Loucy (cell line): Measurements from ENCODE around the gene TICAM1.

ENCODE experiments used
- H2AFZ ChIP-seq: fragments of 200-600 bp; sonication (generic); 2 replicates; pipeline ENCODE4 v1.6.0; 2016; ENCODE audit warnings: antibody characterized with exemption, mild to moderate bottlenecking, low read length, moderate library complexity
- H3F3A ChIP-seq: fragments of 200-600 bp; 2 replicates; pipeline ENCODE4 v1.6.0; 2016; ENCODE audit warnings: antibody characterized with exemption, low read depth, mild to moderate bottlenecking
- H3K27me3 ChIP-seq: fragments of 200-600 bp; sonication (generic); 2 replicates; pipeline ENCODE4 v1.6.1; 2014; ENCODE audit warnings: low read length, mild to moderate bottlenecking; ENCODE audit not compliant: insufficient read depth, poor library complexity, severe bottlenecking
- H3K36me3 ChIP-seq: fragments of 200-600 bp; sonication (generic); 2 replicates; pipeline ENCODE4 v1.6.1; 2016; ENCODE audit warnings: low read length; ENCODE audit not compliant: insufficient read depth
- H3K4me1 ChIP-seq: fragments of 200-600 bp; sonication (generic); 2 replicates; pipeline ENCODE4 v1.5.1; 2014; ENCODE audit warnings: low read length, mild to moderate bottlenecking; ENCODE audit not compliant: insufficient read depth, poor library complexity, severe bottlenecking
- H3K4me2 ChIP-seq: fragments of 200-600 bp; sonication (generic); 2 replicates; pipeline ENCODE4 v1.6.0; 2014; ENCODE audit warnings: antibody characterized with exemption, low read length, low read depth, mild to moderate bottlenecking; ENCODE audit not compliant: poor library complexity, severe bottlenecking
- H3K4me3 ChIP-seq: fragments of 200-600 bp; sonication (generic); 2 replicates; pipeline ENCODE4 v1.5.1; 2014; ENCODE audit warnings: low read length, mild to moderate bottlenecking, mixed read lengths; ENCODE audit not compliant: poor library complexity, severe bottlenecking
- H3K79me2 ChIP-seq: fragments of 200-600 bp; sonication (generic); 2 replicates; pipeline ENCODE4 v1.6.1; 2014; ENCODE audit warnings: low read length; ENCODE audit not compliant: insufficient read depth
- H3K9ac ChIP-seq: fragments of 200-600 bp; sonication (generic); 2 replicates; pipeline ENCODE4 v1.6.0; 2014; ENCODE audit warnings: mild to moderate bottlenecking, low read depth, low read length, moderate library complexity; ENCODE audit not compliant: poor library complexity, severe bottlenecking
- H3K9me2 ChIP-seq: fragments of 200-600 bp; sonication (generic); replicated peaks from 2 replicates; pipeline ENCODE4 v1.6.1; 2016; ENCODE audit warnings: low read depth, low read length, mixed read lengths
- H3K9me3 ChIP-seq: fragments of 200-600 bp; sonication (generic); 2 replicates; pipeline ENCODE4 v1.6.1; 2014; ENCODE audit warnings: mild to moderate bottlenecking, antibody characterized with exemption, low read length, low read depth; ENCODE audit not compliant: insufficient read depth
- H4K20me1 ChIP-seq: fragments of 200-600 bp; sonication (generic); 2 replicates; pipeline ENCODE4 v1.6.0; 2014; ENCODE audit warnings: antibody characterized with exemption, low read length, mild to moderate bottlenecking; ENCODE audit not compliant: insufficient read depth, poor library complexity, severe bottlenecking
- CTCF ChIP-seq: fragments of 200-600 bp; sonication (generic); conservative IDR thresholded peaks from 2 replicates; pipeline ENCODE4 v1.5.1; 2014; ENCODE audit warnings: mild to moderate bottlenecking, antibody characterized with exemption, low read length
- EZH2phosphoT487 ChIP-seq: fragments of 200-600 bp; IDR thresholded peaks from 2 replicates; pipeline ENCODE4 v1.6.1; 2018; ENCODE audit warnings: antibody characterized with exemption, mild to moderate bottlenecking, moderate library complexity, borderline replicate concordance

Gene TICAM1

GRCh38 chr19:4830768-4831265 is 695 bp downstream of the TICAM1 start:
- 0 out of 2 replicates have a peak, but pooled peaks cover 3% of the 10 kb centered on the region for H3F3A ChIP-seq
- H3K79me2 ChIP-seq: peaks cover 19% of the 10 kb centered on the region
- peak overlapping the region; percentile 75 for H3K9ac ChIP-seq
- H3K4me1 ChIP-seq: peaks cover 10% of the 10 kb centered on the region
- H3K36me3 ChIP-seq: no peaks in the 10 kb centered on the region
- peak overlapping the region; percentile 75 for H3K4me2 ChIP-seq
- TF ChIP-seq EZH2phosphoT487: no peak
- TF ChIP-seq CTCF: no peak
- H3K27me3 ChIP-seq: no peaks in the 10 kb centered on the region
- peak overlapping the region; percentile 95 for H3K4me3 ChIP-seq
- H2AFZ ChIP-seq: no peak overlapping the region; the same call in 1 of the 2 replicates
- H3K9me2 ChIP-seq: no peaks in the 10 kb centered on the region
- H3K9me3 ChIP-seq: no peaks in the 10 kb centered on the region
- peaks cover 6% of the 10 kb centered on the region for H4K20me1 ChIP-seq

GRCh38 chr19:4830332-4830731 is 1.2 kb downstream of the TICAM1 start:
- H3K36me3 ChIP-seq: no peaks in the 10 kb centered on the region
- H3K27me3 ChIP-seq: no peaks in the 10 kb centered on the region
- no peak overlapping the region for H2AFZ ChIP-seq
- H3K4me2 ChIP-seq: peak overlapping the region; percentile 75
- peaks cover 6% of the 10 kb centered on the region for H4K20me1 ChIP-seq
- peaks cover 10% of the 10 kb centered on the region for H3K4me1 ChIP-seq
- no peaks in the 10 kb centered on the region for H3K9me3 ChIP-seq
- H3F3A ChIP-seq: 0 out of 2 replicates have a peak, but pooled peaks cover 3% of the 10 kb centered on the region
- peak overlapping the region; percentile 95 for H3K4me3 ChIP-seq
- H3K9me2 ChIP-seq: no peaks in the 10 kb centered on the region
- H3K79me2 ChIP-seq: peaks cover 19% of the 10 kb centered on the region
- TF ChIP-seq EZH2phosphoT487 (no peak), CTCF (no peak)
- peak overlapping the region; percentile 75 for H3K9ac ChIP-seq

- no peak overlapping the region for H2AFZ ChIP-seq
- H3K9me2 ChIP-seq: no peaks in the 10 kb centered on the region
- TF ChIP-seq EZH2phosphoT487 (no peak), CTCF (peak; percentile 28; the same call in 1 of the 2 replicates)
- H3K4me1 ChIP-seq: peaks cover 10% of the 10 kb centered on the region
- H3K79me2 ChIP-seq: peaks cover 19% of the 10 kb centered on the region
- peaks cover 6% of the 10 kb centered on the region for H4K20me1 ChIP-seq
- H3K4me3 ChIP-seq: peak overlapping the region; percentile 4
- no peak overlapping the region for H3K9ac ChIP-seq
- no peaks in the 10 kb centered on the region for H3K36me3 ChIP-seq
- H3F3A ChIP-seq: 0 out of 2 replicates have a peak, but pooled peaks cover 3% of the 10 kb centered on the region
- H3K9me3 ChIP-seq: no peaks in the 10 kb centered on the region
- H3K4me2 ChIP-seq: peak overlapping the region; percentile 11
- H3K27me3 ChIP-seq: no peaks in the 10 kb centered on the region
Observed at GRCh38 chr19:4829001-4829712, 2.4 kb downstream of the TICAM1 start.
